D341Med (cell line): ENCODE measurements around the gene TMC4.
"Not testable (repeated sequence)": the region's sequence is repeated elsewhere in the genome, so short reads cannot be mapped to it uniquely, and the experiment has no call there.

ENCODE experiments used
- DNase-seq: peaks from one replicate; pipeline ENCODE4 v3.0.0; 2012; ENCODE audit warnings: low spot score

TMC4 gene

DNA sequence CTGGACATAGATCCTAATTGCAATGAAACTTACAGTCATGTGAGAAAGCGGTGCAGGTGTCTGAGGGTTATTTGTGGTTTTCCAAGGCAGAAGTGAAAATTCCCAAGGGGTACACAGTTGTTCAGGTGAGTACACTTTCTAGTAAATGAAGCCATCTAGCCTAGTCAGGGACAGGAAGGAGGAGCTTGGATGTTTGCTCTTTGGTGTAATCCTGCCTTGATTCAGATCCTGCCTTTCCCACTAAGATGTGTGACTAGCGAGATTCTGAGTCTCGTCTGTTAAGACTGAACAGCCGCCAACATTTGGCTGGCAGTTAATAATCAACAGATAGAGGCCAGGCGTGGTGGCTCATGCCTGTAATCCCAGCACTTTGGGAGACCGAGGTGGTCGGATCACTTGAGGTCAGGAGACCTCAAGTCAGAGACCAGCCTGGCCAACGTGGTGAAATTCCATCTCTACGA lies 30.2 kb upstream of the TMC4 start:
- DNase-seq = no peak

DNA sequence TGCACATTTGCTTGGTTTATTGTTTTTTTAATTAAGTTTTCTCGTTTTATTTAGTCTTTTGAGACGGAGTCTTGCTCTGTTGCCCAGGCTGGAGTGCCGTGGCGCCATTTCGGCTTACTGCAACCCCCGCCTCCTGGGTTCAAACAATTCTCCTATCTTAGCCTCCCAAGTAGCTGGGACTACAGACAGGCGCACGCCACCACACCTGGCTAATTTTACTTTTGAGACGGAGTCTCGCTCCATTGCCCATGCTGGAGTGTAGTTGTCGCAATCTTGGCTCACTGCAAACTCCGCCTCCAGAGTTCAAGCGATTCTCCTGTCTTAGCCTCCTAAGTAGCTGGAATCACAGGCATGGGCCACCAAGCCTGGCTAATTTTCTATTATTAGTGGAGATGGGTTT lies 29.0 kb upstream of the TMC4 start:
- DNase-seq = no peak

DNA sequence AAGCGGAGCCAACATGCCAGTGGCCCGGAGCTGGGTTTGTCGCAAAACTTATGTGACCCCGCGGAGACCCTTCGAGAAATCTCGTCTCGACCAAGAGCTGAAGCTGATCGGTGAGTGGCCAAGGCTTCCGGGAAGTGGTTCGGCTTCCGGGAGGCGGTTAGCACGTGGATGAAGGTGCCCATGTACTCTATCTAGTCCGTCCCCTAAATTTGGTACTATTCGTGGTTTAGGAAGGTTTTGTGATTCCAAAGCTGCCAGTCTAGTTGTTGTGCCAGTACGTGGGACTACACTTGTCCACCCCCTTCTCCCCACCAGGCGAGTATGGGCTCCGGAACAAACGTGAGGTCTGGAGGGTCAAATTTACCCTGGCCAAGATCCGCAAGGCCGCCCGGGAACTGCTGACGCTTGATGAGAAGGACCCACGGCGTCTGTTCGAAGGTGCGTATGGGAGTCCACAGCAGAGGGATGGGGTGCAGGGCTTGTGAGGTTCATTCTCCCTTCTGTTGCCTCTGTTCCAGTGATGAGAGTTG lies 28.3 kb upstream of the TMC4 start:
- no peak for DNase-seq

- DNase-seq = no peak
Measured at GRCh38 chr19:54199401-54199800, 26.4 kb upstream of the TMC4 start.

DNA sequence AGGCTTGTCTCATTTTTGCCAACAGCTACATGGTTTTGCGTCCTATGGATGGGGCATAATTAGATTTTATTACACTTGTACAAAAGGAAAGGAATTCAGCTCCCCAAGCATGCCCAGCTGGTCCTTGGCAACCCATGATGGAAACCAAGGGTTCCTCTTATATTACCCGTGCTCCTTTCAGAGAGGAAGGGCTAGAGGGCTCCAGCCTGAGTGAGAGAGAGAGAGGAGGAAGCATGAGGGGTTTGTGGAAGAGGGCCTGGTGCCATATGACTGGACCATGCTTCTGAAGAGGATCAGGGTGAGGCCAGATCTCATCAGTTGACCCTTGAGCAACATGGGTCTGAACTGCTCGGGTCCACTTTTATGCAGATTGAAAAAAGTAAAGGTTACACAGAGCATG lies 24.2 kb upstream of the TMC4 start:
- no peak for DNase-seq

DNA sequence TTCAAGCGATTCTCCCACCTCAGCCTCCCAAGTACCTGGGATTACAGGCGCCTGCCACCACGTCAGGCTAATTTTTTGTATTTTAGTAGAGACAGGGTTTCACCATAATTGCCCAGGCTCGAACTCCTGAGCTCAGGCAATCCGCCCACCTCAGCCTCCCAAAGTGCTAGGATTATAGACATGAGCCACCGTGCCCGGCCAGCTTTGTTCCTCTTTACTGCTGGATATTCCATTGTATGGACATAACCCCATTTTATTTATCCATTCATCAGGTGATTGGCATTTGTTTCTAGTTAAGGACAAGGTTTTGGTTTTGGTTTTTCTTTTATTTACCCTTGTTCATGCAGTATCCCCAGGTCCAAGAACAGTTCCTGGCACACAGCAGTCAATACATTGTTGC lies 23.6 kb upstream of the TMC4 start:
- no peak for DNase-seq

- DNase-seq = not testable (repeated sequence)
Measured at GRCh38 chr19:54194463-54194862, 21.5 kb upstream of the TMC4 start.

GRCh38 chr19:54193011-54193410 lies 20.1 kb upstream of the TMC4 start:
- DNase-seq = no peak

- no peak for DNase-seq
Measured at GRCh38 chr19:54191811-54192453, 19.0 kb upstream of the TMC4 start.

DNA sequence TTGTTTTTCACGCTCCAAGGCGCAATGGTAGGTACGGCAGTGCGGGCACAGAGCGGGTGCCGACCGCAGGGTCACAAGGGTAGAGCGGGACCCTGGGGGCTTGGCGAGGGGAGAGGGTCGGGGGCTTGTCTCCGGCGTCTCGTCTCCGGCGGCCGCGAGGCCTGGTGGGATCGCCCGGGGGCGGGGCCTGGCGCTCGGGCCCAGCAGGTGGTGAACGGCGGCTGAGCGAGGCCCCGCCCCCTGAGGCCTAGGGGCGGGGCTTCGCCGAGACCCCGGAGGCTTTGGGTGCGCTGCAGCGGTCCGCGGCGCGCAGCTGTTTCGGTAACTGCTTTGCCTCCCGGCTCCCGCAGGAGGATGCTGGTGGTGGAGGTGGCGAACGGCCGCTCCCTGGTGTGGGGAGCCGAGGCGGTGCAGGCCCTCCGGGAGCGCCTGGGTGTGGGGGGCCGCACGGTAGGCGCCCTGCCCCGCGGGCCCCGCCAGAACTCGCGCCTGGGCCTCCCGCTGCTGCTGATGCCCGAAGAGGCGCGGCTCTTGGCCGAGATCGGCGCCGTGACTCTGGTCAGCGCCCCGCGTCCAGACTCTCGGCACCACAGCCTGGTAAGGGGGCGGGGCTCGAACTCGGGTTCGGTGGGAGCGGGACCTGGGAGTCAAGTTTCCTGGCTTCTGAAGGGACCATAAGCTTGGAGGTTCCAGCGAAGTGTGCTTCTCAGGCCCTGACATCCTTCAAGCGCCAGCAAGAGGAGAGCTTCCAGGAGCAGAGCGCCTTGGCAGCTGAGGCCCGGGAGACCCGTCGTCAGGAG lies 18.3 kb upstream of the TMC4 start, which contains the start of gene TSEN34:
TSS of gene TSEN34 (plus strand) at position 298 of the 800 bp plus-strand sequence. CDS start at position 355, 57 bp downstream.
- peak; percentile 92 for DNase-seq

DNA sequence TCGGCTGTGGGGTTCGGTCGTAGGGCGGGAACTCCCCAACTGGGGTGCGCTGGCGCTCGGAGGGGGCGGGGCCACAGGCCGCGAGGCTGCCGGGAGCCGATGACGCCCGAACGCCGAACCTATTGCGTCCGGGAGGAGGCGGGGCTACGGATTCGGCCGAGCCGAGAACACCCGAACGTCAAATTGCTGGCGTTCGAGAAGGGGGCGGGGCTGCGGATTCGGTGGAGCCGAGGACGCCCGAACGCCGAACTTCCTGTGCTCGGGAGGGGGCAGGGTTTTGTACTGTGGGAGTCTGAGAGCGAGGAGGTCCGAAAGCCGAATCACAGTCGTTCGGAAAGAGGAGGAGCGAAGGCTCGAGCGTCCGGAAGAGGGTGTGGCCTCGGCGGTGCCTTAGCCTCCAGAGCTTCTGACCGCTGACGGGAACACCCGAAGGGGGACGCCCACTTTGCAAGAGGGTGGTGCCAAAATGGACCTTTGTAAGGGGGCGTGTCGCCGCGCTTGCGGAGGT lies 17.6 kb upstream of the TMC4 start:
- DNase-seq = peak; percentile 86

DNA sequence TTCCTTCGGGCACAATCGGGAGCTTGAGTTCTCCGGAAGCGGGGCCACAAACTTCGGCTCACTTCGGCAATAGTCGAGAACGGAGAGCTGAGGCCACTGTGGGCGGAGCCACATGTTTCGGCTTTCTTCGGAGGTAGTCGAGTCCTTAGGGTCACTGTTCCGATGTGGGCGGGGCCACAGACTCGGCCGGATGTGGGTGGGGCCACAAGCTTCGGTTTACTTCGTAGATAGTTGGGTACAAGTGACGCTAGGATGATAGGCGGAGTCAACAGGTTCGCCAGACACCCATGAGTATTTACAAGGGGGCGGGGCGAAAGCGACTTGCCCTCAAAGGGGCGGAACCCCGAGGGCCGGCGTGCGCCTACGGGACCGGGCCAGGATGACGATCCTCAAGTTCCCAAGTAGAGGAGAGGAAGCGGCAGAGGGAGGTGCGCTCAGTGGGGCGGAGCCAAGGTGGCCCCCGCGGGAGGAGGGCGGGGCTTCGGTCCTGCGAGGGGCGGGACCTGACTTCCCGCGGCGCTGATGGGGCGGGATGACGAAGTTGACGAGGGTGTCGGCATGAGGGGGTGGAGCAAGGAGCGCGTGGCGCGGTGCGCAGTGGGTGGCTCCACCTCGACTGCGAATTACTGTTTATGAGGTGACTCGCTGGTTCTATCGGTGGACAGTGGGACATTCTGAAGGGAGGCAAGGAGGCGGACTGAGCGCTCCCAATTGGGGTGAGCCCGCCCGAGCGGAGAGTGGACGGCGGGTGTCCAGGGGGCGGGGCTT lies 17.0 kb upstream of the TMC4 start:
- peak; percentile 85 for DNase-seq

DNA sequence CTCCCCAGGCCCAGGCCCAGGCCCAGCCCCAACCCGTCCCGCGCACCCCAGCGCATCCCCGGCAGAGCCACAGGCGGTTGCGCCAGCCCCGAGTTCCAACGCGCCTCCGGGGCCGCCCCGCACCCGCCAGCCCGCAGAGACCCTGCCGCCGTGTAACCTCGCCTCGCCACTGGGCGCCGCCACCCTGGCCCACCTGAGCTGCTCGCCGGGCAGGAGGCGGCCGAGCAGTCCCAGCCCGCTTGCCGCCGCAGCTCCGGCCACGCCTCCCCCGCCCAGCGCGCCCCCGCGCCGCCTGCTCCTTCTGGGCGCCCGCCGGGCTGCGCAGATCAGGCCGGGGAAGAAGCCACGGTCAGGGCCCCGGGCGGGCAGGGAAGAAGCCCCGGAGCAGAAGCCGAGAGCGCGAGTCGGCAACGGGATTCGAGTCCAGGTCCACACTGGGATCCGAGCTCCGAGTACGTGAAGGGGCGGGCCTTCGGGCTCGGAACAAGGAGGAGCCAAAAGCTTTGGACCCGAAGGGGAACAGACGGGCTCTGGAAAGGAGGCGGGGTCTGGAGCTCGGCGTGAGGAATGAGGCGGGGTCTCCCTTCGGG lies 16.3 kb upstream of the TMC4 start, which contains the start of gene MBOAT7:
TSS of gene MBOAT7 (minus strand) at position 436 of the 590 bp plus-strand sequence. CDS start 1,072 bp downstream, outside the sequence.
- DNase-seq = peak; percentile 91

- no peak for DNase-seq
Measured at GRCh38 chr19:54188215-54188871, 15.4 kb upstream of the TMC4 start.

GRCh38 chr19:54186934-54187381 lies 14.0 kb upstream of the TMC4 start:
- no peak for DNase-seq

DNA sequence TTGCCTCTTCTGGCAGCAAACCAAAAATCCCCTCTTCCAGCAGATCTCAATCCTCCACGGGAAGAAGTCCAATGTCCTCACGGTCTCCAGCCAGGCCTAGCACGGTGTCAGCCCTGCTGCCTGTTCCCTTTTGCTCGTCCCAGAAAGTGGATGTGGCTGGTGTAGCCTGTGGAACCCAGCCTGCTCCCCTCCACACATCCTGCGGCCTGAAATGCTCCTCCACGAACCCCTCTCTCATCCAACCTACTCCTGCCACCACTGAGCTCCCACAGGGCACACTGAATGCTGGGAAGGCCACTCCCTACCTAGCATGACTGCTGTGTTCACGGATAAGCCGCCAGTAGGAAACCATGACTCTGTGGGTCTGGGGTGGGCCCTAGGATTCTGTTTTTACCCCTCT lies 13.4 kb upstream of the TMC4 start:
- DNase-seq = no peak

- DNase-seq = no peak
Measured at GRCh38 chr19:54183431-54183830, 10.5 kb upstream of the TMC4 start.

DNA sequence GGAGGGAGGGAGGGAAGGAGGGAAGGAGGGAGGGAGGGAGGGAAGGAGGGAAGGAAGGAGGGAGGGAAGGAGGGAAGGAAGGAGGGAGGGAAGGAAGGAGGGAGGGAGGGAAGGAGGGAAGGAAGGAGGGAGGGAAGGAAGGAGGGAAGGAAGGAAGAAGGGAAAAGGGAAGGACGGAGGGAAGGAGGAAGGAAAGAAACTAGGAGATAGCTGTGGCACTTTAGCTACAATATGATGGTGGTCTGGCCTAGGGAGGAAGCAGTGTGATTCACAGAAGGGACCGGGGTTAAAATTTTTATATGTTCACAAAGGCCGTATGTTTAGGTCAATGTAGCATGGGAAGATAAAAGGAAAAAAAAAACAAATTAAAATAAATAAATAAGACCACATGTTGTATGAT lies 8.9 kb upstream of the TMC4 start:
- not testable (repeated sequence) for DNase-seq

- DNase-seq = no peak
Measured at GRCh38 chr19:54180691-54181091, 7.7 kb upstream of the TMC4 start.

- no peak for DNase-seq
Measured at GRCh38 chr19:54179921-54180461, 7.0 kb upstream of the TMC4 start.
